Progenitor cell of endocrine pancreas (in vitro differentiated cells): Measurements from ENCODE around the gene HCFC1R1. TPM values are rescaled to one million over a fixed set of nuclear protein-coding genes. Genes with fewer than 3 reads are reported as not detected.

ENCODE experiments used
- DNase-seq: peaks from one replicate; pipeline ENCODE4 v3.0.0; 2021; ENCODE audit warnings: low spot score; ENCODE audit not compliant: unreplicated experiment
- H3K27ac Mint-ChIP-seq: 2 replicates; pipeline ENCODE4 v1.8.0; 2021; ENCODE audit warnings: mild to moderate bottlenecking, moderate library complexity, mixed read lengths
- H3K27me3 Mint-ChIP-seq: 2 replicates; pipeline ENCODE4 v1.8.0; 2021; ENCODE audit warnings: mixed read lengths
- H3K36me3 Mint-ChIP-seq: 2 replicates; pipeline ENCODE4 v1.8.0; 2022; ENCODE audit warnings: mixed read lengths; ENCODE audit not compliant: insufficient read depth
- H3K4me1 Mint-ChIP-seq: 2 replicates; pipeline ENCODE4 v1.8.0; 2021; ENCODE audit warnings: low read depth, mixed read lengths
- H3K4me3 Mint-ChIP-seq: 2 replicates; pipeline ENCODE4 v1.8.0; 2021; ENCODE audit warnings: low read depth, mild to moderate bottlenecking, moderate library complexity, mixed read lengths
- H3K9me3 Mint-ChIP-seq: 2 replicates; pipeline ENCODE4 v1.8.0; 2021; ENCODE audit warnings: low read depth, mixed read lengths
- total RNA-seq: library from RNA; stranded (reverse); gene quantifications from 2 replicates; pipeline ENCODE4 v1.2.1, GENCODE V29; 2021
- TF ChIP-seq, protein P1 (sequence below): fragments of 200-600 bp; sonication (generic); IDR thresholded peaks from one replicate; pipeline ENCODE4 v1.5.0; 2021; ENCODE audit warnings: antibody characterized with exemption, mild to moderate bottlenecking; ENCODE audit not compliant: unreplicated experiment

HCFC1R1 gene
- total RNA-seq, 1 donor from 2014 or later: 22.4 TPM

DNA sequence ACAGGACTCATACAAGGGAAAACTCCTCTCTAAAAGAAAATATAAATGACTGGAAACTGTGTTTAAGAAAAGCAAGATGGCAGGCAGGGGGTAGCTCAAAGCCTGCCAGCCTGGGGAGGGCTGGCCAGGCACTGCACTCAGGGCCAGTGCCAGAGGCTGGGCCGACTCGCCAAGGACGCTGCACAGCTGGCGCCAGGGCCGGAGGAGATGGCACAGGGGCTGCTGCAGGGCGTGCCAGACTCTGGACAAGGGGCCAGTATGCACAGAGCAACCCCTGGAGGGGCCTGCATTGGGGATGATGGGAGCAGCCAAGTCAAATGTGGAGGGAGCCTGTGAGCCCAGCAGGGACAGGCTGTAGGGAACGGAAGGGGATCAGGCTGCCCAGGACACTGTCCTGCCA lies 47.5 kb downstream of the HCFC1R1 start:
- H3K9me3 Mint-ChIP-seq: no peaks in the 10 kb centered on the region
- no peak overlapping the region for H3K4me3 Mint-ChIP-seq
- TF ChIP-seq, protein P1, sequence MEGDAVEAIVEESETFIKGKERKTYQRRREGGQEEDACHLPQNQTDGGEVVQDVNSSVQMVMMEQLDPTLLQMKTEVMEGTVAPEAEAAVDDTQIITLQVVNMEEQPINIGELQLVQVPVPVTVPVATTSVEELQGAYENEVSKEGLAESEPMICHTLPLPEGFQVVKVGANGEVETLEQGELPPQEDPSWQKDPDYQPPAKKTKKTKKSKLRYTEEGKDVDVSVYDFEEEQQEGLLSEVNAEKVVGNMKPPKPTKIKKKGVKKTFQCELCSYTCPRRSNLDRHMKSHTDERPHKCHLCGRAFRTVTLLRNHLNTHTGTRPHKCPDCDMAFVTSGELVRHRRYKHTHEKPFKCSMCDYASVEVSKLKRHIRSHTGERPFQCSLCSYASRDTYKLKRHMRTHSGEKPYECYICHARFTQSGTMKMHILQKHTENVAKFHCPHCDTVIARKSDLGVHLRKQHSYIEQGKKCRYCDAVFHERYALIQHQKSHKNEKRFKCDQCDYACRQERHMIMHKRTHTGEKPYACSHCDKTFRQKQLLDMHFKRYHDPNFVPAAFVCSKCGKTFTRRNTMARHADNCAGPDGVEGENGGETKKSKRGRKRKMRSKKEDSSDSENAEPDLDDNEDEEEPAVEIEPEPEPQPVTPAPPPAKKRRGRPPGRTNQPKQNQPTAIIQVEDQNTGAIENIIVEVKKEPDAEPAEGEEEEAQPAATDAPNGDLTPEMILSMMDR: no peak
- H3K36me3 Mint-ChIP-seq: no peaks in the 10 kb centered on the region
- no peak overlapping the region for H3K27ac Mint-ChIP-seq
- DNase-seq: no peak
- peaks cover 2% of the 10 kb centered on the region for H3K27me3 Mint-ChIP-seq
- peaks cover 3% of the 10 kb centered on the region for H3K4me1 Mint-ChIP-seq

GRCh38 chr16:2975161-2975795 lies 48.5 kb downstream of the HCFC1R1 start:
- TF ChIP-seq, protein P1: no peak
- Mint-ChIP-seq H3K9me3 (no peaks in the 10 kb centered on the region), H3K36me3 (no peaks in the 10 kb centered on the region), H3K27me3 (peaks cover 7% of the 10 kb centered on the region), H3K4me3 (no peak overlapping the region), H3K27ac (no peak overlapping the region), H3K4me1 (no peaks in the 10 kb centered on the region)
- DNase-seq: no peak

- Mint-ChIP-seq H3K4me1 (no peaks in the 10 kb centered on the region), H3K4me3 (no peak overlapping the region), H3K9me3 (no peaks in the 10 kb centered on the region), H3K36me3 (no peaks in the 10 kb centered on the region), H3K27ac (no peak overlapping the region), H3K27me3 (peaks cover 7% of the 10 kb centered on the region)
- DNase-seq: no peak
- TF ChIP-seq, protein P1: no peak
Measured at GRCh38 chr16:2974319-2975056, 49.3 kb downstream of the HCFC1R1 start.

DNA sequence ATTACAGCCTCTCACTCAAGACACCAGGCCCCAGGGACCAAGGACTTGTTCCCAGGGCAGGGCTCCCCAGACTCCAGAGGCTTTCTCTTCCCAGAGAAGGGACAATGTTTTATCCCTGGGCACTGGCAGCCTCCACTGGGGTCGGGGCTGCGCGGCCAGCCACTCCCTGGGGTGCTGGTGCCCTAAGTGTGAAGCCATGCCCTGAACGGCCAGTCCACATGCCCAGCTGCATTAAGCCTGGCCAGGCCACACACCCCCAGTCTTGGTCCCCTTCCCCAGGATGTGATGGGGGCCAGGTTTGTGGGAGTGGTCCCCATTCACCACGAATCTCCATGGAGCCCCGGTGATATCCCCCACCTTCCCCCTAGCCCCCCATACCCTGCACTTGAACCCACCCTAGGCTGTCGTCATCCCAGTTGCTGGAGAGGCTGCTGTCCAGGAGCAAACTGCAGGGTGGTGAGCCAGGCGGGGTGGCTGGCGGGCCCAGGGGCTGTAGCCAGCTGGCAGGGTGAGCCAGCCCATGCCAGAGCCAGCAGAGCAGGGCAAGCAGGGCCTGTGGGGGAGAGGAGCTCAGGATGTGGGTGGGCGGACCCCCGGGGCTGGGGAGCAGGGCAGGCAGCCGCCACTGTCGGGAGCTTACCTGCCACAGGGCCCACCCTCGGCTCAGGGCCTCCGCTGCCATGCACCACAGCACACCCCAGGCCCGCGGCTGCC lies 50.0 kb downstream of the HCFC1R1 start:
- H3K4me3 Mint-ChIP-seq: no peak overlapping the region
- no peaks in the 10 kb centered on the region for H3K4me1 Mint-ChIP-seq
- TF ChIP-seq, protein P1: no peak
- H3K9me3 Mint-ChIP-seq: no peaks in the 10 kb centered on the region
- no peaks in the 10 kb centered on the region for H3K36me3 Mint-ChIP-seq
- DNase-seq: no peak
- H3K27me3 Mint-ChIP-seq: peaks cover 7% of the 10 kb centered on the region
- H3K27ac Mint-ChIP-seq: no peak overlapping the region

GRCh38 chr16:2973093-2973492 lies 50.6 kb downstream of the HCFC1R1 start:
- Mint-ChIP-seq H3K4me1 (no peaks in the 10 kb centered on the region), H3K27me3 (peaks cover 12% of the 10 kb centered on the region), H3K27ac (no peak overlapping the region)

More at GRCh38 chr16:2973093-2973492, 50.6 kb downstream of the HCFC1R1 start:
- TF ChIP-seq, protein P1: no peak
- H3K9me3 Mint-ChIP-seq: no peaks in the 10 kb centered on the region
- DNase-seq: no peak
- H3K4me3 Mint-ChIP-seq: no peak overlapping the region
- no peaks in the 10 kb centered on the region for H3K36me3 Mint-ChIP-seq
